K562 treated with DMSO at 1 percent for 48 hours (cell line): Measurements from ENCODE around the gene DCST2. TPM values are rescaled to one million over a fixed set of nuclear protein-coding genes. Genes with fewer than 3 reads are reported as not detected.

Experiments used
- total RNA-seq: library from RNA; unstranded; fragments of 300-600 nt; gene quantifications from 2 replicates; pipeline ENCODE4 v1.2.3, GENCODE V29; 2022; ENCODE audit warnings: low replicate concordance; ENCODE audit errors: extremely low read depth

Gene DCST2
- not detected in 2 replicates for total RNA-seq

DNA sequence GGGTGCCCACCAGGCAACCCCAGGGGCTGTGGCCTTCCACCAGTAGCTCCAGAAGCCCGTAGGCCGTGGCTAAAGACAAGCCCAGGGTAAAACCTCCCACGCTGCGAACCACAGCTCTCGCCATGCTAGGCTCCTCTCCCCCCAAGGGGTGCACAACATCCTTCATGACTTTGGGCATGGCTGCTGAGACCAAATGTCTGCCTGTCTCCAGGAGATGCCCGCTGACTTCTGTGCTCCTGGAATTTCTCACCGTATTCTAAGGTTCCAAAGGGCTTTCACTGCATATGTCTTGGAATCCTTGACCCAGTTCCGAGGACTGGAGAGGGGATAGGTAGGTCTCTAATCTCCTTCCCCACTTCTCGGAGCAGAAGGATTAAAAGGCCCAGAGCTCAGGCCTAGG lies at the start of gene DCST2, which contains the start of gene DCST1:
DCST2 (minus strand) TSS at position 258 of the 400 bp plus-strand sequence; CDS start at position 178, 80 bp downstream.
DCST1 (plus strand) TSS at position 301 of the 400 bp plus-strand sequence. CDS start 213 bp downstream, outside the sequence.

DNA sequence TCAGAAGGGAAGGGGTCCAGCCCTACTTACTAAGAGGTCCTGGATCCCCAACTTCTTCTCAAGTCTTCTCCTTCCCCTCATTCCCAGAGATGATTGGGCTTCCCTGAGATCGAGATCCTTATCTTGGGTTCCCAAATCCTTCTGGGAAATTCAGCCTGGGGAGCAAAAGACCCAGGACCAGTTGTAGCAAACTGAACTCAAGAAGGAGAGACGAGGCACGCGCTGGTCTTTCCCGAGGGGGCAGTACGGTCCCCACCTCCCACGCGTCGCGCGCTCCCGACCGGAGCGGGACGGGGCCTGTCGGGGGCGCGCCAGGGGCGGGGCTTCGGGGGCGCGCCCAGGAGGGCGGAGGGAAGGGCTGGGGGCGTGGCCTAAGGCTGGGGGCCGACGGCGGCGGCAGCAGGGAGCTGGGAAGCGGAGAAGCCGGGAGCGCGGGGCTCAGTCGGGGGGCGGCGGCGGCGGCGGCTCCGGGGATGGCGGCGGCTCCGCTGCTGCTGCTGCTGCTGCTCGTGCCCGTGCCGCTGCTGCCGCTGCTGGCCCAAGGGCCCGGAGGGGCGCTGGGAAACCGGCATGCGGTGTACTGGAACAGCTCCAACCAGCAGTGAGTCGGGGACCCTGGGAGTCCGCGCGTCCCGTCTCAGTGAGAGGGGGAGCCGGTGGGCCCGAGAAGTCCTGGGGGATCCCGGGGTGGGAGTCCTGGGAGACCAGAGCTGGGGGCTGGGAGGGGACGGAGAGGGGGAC lies 45.1 kb upstream of the DCST2 start, which contains the start of gene EFNA3:
EFNA3 (plus strand) TSS at position 369 of the 741 bp plus-strand sequence; CDS start at position 474, 105 bp downstream.

GRCh38 chr1:155063550-155064110 lies 30.0 kb upstream of the DCST2 start, which contains the start of gene EFNA4:
Gene EFNA4, plus strand, starts transcription at chr1:155063740. Its CDS starts 84 bp downstream, at chr1:155063824.

DNA sequence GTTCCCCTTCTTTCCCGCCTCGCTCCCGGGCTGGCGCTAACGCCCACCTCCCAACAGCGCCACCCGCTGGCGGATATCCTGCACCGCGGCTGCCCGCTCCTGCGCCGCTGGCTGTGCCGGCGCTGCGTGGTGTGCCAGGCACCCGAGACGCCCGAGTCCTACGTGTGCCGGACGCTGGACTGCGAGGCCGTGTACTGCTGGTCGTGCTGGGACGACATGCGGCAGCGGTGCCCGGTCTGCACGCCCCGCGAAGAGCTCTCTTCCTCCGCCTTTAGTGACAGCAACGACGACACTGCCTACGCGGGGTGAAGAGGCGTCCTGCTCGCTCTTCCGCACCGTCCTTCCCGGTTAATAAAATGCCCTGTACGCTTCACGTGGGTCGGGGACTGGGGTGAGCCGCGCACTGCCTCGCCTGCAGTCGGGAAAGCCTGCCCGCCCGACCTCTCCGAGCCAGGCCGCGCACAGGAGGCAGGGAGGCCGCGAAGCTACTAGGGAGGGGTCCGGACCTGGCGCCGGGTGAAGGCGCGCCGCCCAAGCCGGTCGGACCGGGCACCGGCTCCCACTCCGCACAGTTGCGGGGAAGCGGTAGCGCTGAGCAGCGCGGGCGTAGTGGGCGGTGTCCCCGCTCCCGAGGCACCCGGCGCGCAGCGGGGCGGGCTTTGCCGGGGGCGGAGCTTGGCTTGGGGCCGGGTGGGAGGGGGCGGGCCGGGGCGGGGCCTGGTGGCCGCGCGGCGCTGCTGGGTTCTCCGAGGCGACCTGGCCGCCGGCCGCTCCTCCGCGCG lies 17.2 kb upstream of the DCST2 start, which contains the start of gene ADAM15:
ADAM15 (plus strand) TSS at position 757 of the 782 bp plus-strand sequence. CDS start 71 bp downstream, outside the sequence.

GRCh38 chr1:155002464-155003226 lies 30.9 kb downstream of the DCST2 start, which contains the start of gene ZBTB7B:
Gene ZBTB7B, plus strand, starts transcription at chr1:155002802. Its CDS starts 11,859 bp downstream, at chr1:155014661.

DNA sequence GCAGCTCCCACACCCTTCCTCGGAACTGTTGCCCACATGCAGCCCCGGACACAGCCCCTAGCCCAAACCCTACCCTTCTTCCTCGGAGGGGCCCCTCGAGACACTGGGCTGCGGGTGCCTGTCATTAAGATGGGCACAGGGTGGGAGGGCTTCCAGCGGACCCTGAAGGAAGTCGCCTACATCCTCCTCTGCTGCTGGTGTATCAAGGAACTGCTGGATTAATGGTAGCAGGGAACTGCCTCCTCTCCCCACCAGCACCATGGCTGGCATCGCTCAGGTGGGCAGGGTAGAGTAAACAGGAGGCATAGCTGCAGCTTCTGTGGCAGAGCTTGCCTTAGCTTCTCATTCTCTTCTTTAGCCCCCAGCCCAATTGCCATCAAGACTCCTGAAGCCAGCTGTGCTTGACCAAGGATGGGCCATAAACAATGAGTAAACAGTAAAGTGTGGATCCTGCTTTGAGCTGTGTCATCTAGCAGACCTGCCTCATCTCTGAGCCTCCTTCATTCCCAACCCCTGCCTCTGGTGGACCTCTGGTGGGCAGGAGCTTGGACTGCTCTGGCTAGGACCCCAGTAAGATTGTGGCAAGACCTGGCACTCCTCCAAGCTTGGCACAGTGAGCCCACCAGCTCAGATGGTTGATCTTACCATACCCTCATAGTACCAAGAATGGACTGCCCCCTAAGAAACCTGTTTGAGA lies 39.9 kb downstream of the DCST2 start, which contains the start of gene LENEP:
LENEP (plus strand) TSS at position 15 of the 697 bp plus-strand sequence; CDS start at position 37, 22 bp downstream.

DNA sequence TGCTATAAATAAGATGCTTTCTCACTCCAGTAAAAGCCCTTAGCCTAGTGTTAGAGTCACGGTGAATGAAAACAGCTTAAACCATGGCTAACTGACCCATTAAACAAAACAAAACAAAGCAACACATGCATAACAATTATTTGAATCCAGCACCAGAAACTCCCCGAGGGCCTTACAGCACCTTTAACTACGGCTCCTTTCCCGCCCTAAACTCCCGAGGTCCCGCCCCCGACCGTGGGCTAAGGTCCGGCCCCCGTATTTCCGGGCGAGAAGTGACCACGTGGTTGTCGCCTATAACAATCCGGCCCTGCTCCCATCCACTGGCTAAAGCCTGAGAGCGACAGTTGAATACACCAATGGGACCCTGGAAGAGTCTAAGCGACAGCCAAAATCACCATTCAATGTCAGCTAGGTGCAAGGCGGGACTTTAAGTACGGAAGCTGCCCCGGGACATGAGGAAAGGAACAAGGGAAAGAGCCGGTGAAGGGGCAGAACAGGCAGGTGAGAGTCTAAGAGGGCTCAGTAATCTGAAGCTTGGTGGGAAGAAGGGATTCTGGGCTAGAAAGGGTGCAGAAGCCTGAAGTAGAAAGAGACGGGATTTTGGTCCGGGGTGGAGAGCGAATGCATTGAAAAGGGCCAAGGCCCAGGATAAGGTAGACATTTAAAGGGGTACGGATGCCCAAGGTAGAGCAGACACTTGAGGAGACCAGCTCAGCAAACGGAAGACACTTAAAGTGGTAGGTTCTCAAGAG lies 50.5 kb downstream of the DCST2 start, which contains the start of gene FLAD1:
FLAD1 (plus strand) TSS at position 448 of the 752 bp plus-strand sequence. CDS start 351 bp downstream, outside the sequence.

DNA sequence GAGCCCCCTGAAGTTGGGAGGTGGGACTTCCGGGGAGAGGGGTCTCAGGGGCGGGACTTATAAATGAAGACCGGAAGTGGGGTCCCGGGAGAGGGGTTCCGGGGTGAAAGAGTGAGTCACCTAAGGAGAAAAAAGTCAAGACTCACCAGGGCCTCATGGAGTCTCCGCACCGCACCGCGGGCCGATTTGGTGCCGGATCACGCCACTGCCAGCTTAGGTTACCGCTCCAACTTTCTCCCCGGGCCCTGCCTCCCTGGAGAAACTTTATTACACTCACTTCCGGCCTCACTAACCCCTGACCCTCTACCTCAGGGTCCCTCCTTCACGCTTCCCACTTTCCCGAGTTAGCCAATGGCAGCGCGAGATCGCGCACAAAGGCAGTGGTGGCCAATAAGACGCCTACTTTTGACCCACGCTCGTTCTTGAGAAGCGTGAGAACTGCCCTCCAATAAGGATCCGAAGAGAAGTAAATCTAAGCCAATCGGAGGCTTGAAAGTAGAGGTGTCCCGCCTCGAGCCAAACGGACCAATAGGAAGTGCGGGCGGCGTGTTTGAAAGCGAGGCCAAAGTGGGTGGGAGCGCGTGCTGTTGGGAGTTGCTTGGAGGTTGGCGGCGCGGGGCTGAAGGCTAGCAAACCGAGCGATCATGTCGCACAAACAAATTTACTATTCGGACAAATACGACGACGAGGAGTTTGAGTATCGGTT lies 59.3 kb downstream of the DCST2 start, which contains the start of gene CKS1B:
CKS1B (plus strand) TSS at position 580 of the 706 bp plus-strand sequence; CDS start at position 645, 65 bp downstream.

GRCh38 chr1:154970631-154971340 lies 62.8 kb downstream of the DCST2 start, which contains the start of gene SHC1:
Gene SHC1, minus strand, starts transcription at chr1:154970747. Its CDS starts 221 bp downstream, at chr1:154970526.

Other genes with a start within 250 kb of the DCST2 start
- gene KCNN3, start 163.5 kb downstream of the DCST2 start, total RNA-seq: not detected in 2 replicates
- gene PMVK, start 97.1 kb downstream of the DCST2 start, total RNA-seq: not detected in 2 replicates
- gene PBXIP1, start 77.7 kb downstream of the DCST2 start, total RNA-seq: not detected in 2 replicates
- not detected in 2 replicates for gene PYGO2, start 72.0 kb downstream of the DCST2 start, total RNA-seq
- gene SHC1, start 63.0 kb downstream of the DCST2 start, total RNA-seq: not detected in 2 replicates
- not detected in 2 replicates for gene CKS1B, start 59.1 kb downstream of the DCST2 start, total RNA-seq
- not detected in 2 replicates for gene FLAD1, start 50.4 kb downstream of the DCST2 start, total RNA-seq
- not detected in 2 replicates for gene LENEP, start 40.2 kb downstream of the DCST2 start, total RNA-seq
- not detected in 2 replicates for gene ZBTB7B, start 31.0 kb downstream of the DCST2 start, total RNA-seq
- not detected in 2 replicates for gene DCST1, start within 50 bp of the DCST2 start, total RNA-seq
- gene ADAM15, start 17.5 kb upstream of the DCST2 start, total RNA-seq: not detected in 2 replicates
- not detected in 2 replicates for gene EFNA4, start 30.0 kb upstream of the DCST2 start, total RNA-seq
- not detected in 2 replicates for gene EFNA3, start 45.1 kb upstream of the DCST2 start, total RNA-seq
- not detected in 2 replicates for gene EFNA1, start 94.1 kb upstream of the DCST2 start, total RNA-seq
- gene SLC50A1, start 102.1 kb upstream of the DCST2 start, total RNA-seq: not detected in 2 replicates
- gene DPM3, start 106.8 kb upstream of the DCST2 start, total RNA-seq: not detected in 2 replicates
- not detected in 2 replicates for gene KRTCAP2, start 139.5 kb upstream of the DCST2 start, total RNA-seq
- not detected in 2 replicates for gene TRIM46, start 140.1 kb upstream of the DCST2 start, total RNA-seq
- not detected in 2 replicates for gene THBS3, start 174.1 kb upstream of the DCST2 start, total RNA-seq
- not detected in 2 replicates for gene MTX1, start 174.9 kb upstream of the DCST2 start, total RNA-seq
- not detected in 2 replicates for gene ENTREP3, start 221.7 kb upstream of the DCST2 start, total RNA-seq
- not detected in 2 replicates for gene SCAMP3, start 228.6 kb upstream of the DCST2 start, total RNA-seq
- gene CLK2, start 239.7 kb upstream of the DCST2 start, total RNA-seq: not detected in 2 replicates
- gene HCN3, start 243.7 kb upstream of the DCST2 start, total RNA-seq: not detected in 2 replicates